GM12875 (cell line): ENCODE measurements around the gene PTGDS.

Source experiments
- H3K4me3 ChIP-seq: one replicate; pipeline ENCODE4 v1.5.1; 2011; ENCODE audit warnings: low read depth, low read length, control low read depth
- CTCF ChIP-seq: IDR thresholded peaks from 2 replicates; pipeline ENCODE4 v1.5.1; 2011; ENCODE audit warnings: low read depth, mild to moderate bottlenecking, control low read depth, inconsistent platforms, low read length, moderate library complexity, borderline replicate concordance; ENCODE audit not compliant: insufficient read depth

The PTGDS gene

GRCh38 chr9:136947028-136947891, 30.0 kb upstream of the PTGDS start:
- no peak for TF ChIP-seq CTCF
- no peak overlapping the region for H3K4me3 ChIP-seq

GRCh38 chr9:136947955-136948510, 29.3 kb upstream of the PTGDS start:
- peak; percentile 60 for TF ChIP-seq CTCF
- H3K4me3 ChIP-seq, result no peak overlapping the region

- no peak for TF ChIP-seq CTCF
- peak overlapping the region; percentile 65 for H3K4me3 ChIP-seq
Measured at GRCh38 chr9:136949239-136949816, 28.0 kb upstream of the PTGDS start.

GRCh38 chr9:136949817-136950655, 27.3 kb upstream of the PTGDS start:
- peak; percentile 45 for TF ChIP-seq CTCF

GRCh38 chr9:136950656-136951276, 26.5 kb upstream of the PTGDS start:
- no peak for TF ChIP-seq CTCF
- no peak overlapping the region for H3K4me3 ChIP-seq

More at GRCh38 chr9:136949817-136950655, 27.3 kb upstream of the PTGDS start:
- H3K4me3 ChIP-seq, result peak overlapping the region; percentile 65

GRCh38 chr9:136951541-136952320, 25.6 kb upstream of the PTGDS start, which contains the start of gene LCN12:
Gene LCN12 (plus strand): TSS chr9:136952273. CDS start chr9:136952328, 55 bp downstream.
- H3K4me3 ChIP-seq, result no peak within 1 kb of the TSS
- TF ChIP-seq CTCF, result no peak
